Stimulated activated memory B cell treated with anti-CD40 and anti-IgM and Interleukin-4, amounts not matched to agents 10 μg/mL and 1 μg/mL and 100 μg/mL, for 72 hours (primary cell): Measurements from ENCODE around the gene CDK5RAP2.

Experiments
- ATAC-seq: fragments of 150-1000 bp; cut with Tn5 transposase; 2 replicates; pipeline ENCODE4 v1.10.0; 2021
- H3K27ac Mint-ChIP-seq: one replicate; pipeline ENCODE4 v1.8.0; 2022; ENCODE audit warnings: mild to moderate bottlenecking, mixed read lengths
- H3K27me3 Mint-ChIP-seq: one replicate; pipeline ENCODE4 v1.8.0; 2022; ENCODE audit warnings: mixed read lengths
- H3K36me3 Mint-ChIP-seq: one replicate; pipeline ENCODE4 v1.8.0; 2022; ENCODE audit warnings: mixed read lengths
- H3K4me1 Mint-ChIP-seq: one replicate; pipeline ENCODE4 v1.8.0; 2022; ENCODE audit warnings: mixed read lengths
- H3K4me3 Mint-ChIP-seq: one replicate; pipeline ENCODE4 v1.8.0; 2022; ENCODE audit warnings: mild to moderate bottlenecking, moderate library complexity, mixed read lengths
- H3K9me3 Mint-ChIP-seq: one replicate; pipeline ENCODE4 v1.8.0; 2022; ENCODE audit warnings: mixed read lengths

The CDK5RAP2 gene

GRCh38 chr9:120360510-120360909 lies 219.5 kb downstream of the CDK5RAP2 start:
- no peak overlapping the region for H3K4me3 Mint-ChIP-seq
- peaks cover 12% of the 10 kb centered on the region for H3K27me3 Mint-ChIP-seq
- no peak overlapping the region for H3K27ac Mint-ChIP-seq

GRCh38 chr9:120360046-120360445 lies 219.9 kb downstream of the CDK5RAP2 start:
- Mint-ChIP-seq H3K27ac (no peak overlapping the region), H3K27me3 (peaks cover 12% of the 10 kb centered on the region), H3K36me3 (peaks cover 14% of the 10 kb centered on the region), H3K4me3 (no peak overlapping the region), H3K9me3 (peaks cover 3% of the 10 kb centered on the region), H3K4me1 (no peaks in the 10 kb centered on the region)
- no peak for ATAC-seq

More at GRCh38 chr9:120360510-120360909, 219.5 kb downstream of the CDK5RAP2 start:
- Mint-ChIP-seq H3K36me3 (peaks cover 15% of the 10 kb centered on the region), H3K9me3 (peaks cover 4% of the 10 kb centered on the region), H3K4me1 (no peaks in the 10 kb centered on the region)
- no peak for ATAC-seq

GRCh38 chr9:120358877-120359276 lies 221.1 kb downstream of the CDK5RAP2 start:
- peaks cover 12% of the 10 kb centered on the region for H3K27me3 Mint-ChIP-seq
- H3K9me3 Mint-ChIP-seq, result no peaks in the 10 kb centered on the region
- H3K4me3 Mint-ChIP-seq, result no peak overlapping the region
- H3K4me1 Mint-ChIP-seq, result no peaks in the 10 kb centered on the region
- ATAC-seq, result no peak
- H3K36me3 Mint-ChIP-seq, result peaks cover 11% of the 10 kb centered on the region
- H3K27ac Mint-ChIP-seq, result no peak overlapping the region

GRCh38 chr9:120353506-120353905 lies 226.5 kb downstream of the CDK5RAP2 start:
- Mint-ChIP-seq H3K36me3 (peaks cover 11% of the 10 kb centered on the region), H3K4me3 (no peak overlapping the region), H3K9me3 (no peaks in the 10 kb centered on the region), H3K27ac (no peak overlapping the region), H3K4me1 (no peaks in the 10 kb centered on the region), H3K27me3 (peaks cover 10% of the 10 kb centered on the region)
- ATAC-seq, result no peak

- Mint-ChIP-seq H3K27me3 (peaks cover 10% of the 10 kb centered on the region), H3K36me3 (peaks cover 6% of the 10 kb centered on the region), H3K4me1 (no peaks in the 10 kb centered on the region), H3K27ac (no peak overlapping the region), H3K4me3 (no peak overlapping the region), H3K9me3 (no peaks in the 10 kb centered on the region)
- no peak for ATAC-seq
Measured at GRCh38 chr9:120351106-120351505, 228.9 kb downstream of the CDK5RAP2 start.

- Mint-ChIP-seq H3K9me3 (no peaks in the 10 kb centered on the region), H3K36me3 (peaks cover 1% of the 10 kb centered on the region), H3K4me3 (no peak overlapping the region), H3K27ac (no peak overlapping the region), H3K27me3 (peaks cover 10% of the 10 kb centered on the region), H3K4me1 (no peaks in the 10 kb centered on the region)
- no peak for ATAC-seq
Measured at GRCh38 chr9:120350596-120350995, 229.4 kb downstream of the CDK5RAP2 start.

- peaks cover 10% of the 10 kb centered on the region for H3K27me3 Mint-ChIP-seq
- ATAC-seq, result no peak
- H3K4me3 Mint-ChIP-seq, result no peak overlapping the region
- H3K9me3 Mint-ChIP-seq, result no peaks in the 10 kb centered on the region
- H3K36me3 Mint-ChIP-seq, result no peaks in the 10 kb centered on the region
- H3K4me1 Mint-ChIP-seq, result no peaks in the 10 kb centered on the region
- H3K27ac Mint-ChIP-seq, result no peak overlapping the region
Measured at GRCh38 chr9:120348951-120349429, 231.0 kb downstream of the CDK5RAP2 start.

GRCh38 chr9:120345379-120345778 lies 234.6 kb downstream of the CDK5RAP2 start:
- Mint-ChIP-seq H3K4me3 (no peak overlapping the region), H3K36me3 (no peaks in the 10 kb centered on the region), H3K27ac (no peak overlapping the region), H3K4me1 (no peaks in the 10 kb centered on the region), H3K27me3 (peaks cover 10% of the 10 kb centered on the region), H3K9me3 (no peaks in the 10 kb centered on the region)
- ATAC-seq, result no peak

- no peak overlapping the region for H3K27ac Mint-ChIP-seq
- no peak overlapping the region for H3K4me3 Mint-ChIP-seq
- H3K27me3 Mint-ChIP-seq, result peaks cover 2% of the 10 kb centered on the region
- no peaks in the 10 kb centered on the region for H3K9me3 Mint-ChIP-seq
- H3K4me1 Mint-ChIP-seq, result no peaks in the 10 kb centered on the region
- H3K36me3 Mint-ChIP-seq, result no peaks in the 10 kb centered on the region
- no peak for ATAC-seq
Measured at GRCh38 chr9:120344230-120344629, 235.7 kb downstream of the CDK5RAP2 start.

- no peak overlapping the region for H3K4me3 Mint-ChIP-seq
- H3K4me1 Mint-ChIP-seq, result no peaks in the 10 kb centered on the region
- H3K27me3 Mint-ChIP-seq, result no peaks in the 10 kb centered on the region
- ATAC-seq, result no peak
- H3K27ac Mint-ChIP-seq, result no peak overlapping the region
- no peaks in the 10 kb centered on the region for H3K9me3 Mint-ChIP-seq
- no peaks in the 10 kb centered on the region for H3K36me3 Mint-ChIP-seq
Measured at GRCh38 chr9:120343416-120343815, 236.6 kb downstream of the CDK5RAP2 start.
